ENCODE data around the gene WDFY4.

Gene WDFY4

DNA sequence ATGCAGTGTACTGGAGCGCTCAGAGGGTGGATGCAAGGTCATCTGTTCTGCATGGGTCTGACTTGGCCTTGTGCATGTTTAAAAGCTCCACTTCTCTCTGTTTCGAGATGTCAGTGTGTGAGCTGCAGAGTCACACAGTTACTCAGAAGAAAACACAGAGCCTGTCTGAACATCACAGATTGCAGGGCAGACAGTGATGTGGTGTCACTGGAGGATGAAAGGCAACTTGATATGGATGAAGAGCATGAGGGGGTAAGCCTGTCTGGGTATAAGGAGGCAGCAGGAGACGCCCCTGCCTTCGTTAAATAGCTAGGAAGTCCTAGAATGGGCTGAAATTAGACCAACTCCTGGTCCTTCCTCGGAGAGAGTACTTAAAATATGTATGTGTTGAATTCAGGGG is 322.5 kb downstream of the WDFY4 start:
- Histone ChIP-seq H4K20me1 (peaks cover 9% of the 10 kb centered on the region; the same call in 1 of the 2 replicates), H3K9ac (no peak overlapping the region), H3K27ac (no peak overlapping the region)

DNA sequence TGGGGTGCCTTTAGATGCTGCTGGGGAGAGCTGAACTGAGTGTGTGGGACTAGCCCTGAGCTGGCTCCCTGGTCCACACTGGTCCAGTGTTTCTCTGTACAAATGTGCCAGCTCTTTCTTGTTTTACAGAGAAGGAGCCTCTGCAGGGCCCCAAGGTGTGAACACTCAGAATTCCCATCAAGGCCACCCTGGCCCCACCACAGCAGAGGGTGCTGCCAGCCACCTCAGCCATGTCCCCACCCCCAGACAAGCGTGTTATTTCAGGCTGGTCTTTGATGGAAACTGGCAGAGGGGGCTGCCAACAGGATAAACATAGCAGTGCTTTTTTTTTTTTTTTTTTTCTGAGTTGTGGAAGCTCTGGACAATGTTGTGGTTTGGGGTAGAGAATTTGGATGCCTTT is 323.4 kb downstream of the WDFY4 start:
- Histone ChIP-seq H3K27me3 (no peaks in the 10 kb centered on the region), H3K4me2 (peak overlapping the region; percentile 87)

More for the DNA sequence above, 322.5 kb downstream of the WDFY4 start:
- no peaks in the 10 kb centered on the region; the same call in 1 of the 2 replicates for H3K9me3 ChIP-seq
- no peaks in the 10 kb centered on the region for H3K36me3 ChIP-seq
- peak overlapping the region; percentile 87 for H3K4me2 ChIP-seq
- TF ChIP-seq Cebpa-rat (IDR thresholded peaks at IDR 0.05): no peak
- H3K4me1 ChIP-seq: peaks cover 29% of the 10 kb centered on the region
- no peak overlapping the region for H3K4me3 ChIP-seq
- H3K27me3 ChIP-seq: no peaks in the 10 kb centered on the region

DNA sequence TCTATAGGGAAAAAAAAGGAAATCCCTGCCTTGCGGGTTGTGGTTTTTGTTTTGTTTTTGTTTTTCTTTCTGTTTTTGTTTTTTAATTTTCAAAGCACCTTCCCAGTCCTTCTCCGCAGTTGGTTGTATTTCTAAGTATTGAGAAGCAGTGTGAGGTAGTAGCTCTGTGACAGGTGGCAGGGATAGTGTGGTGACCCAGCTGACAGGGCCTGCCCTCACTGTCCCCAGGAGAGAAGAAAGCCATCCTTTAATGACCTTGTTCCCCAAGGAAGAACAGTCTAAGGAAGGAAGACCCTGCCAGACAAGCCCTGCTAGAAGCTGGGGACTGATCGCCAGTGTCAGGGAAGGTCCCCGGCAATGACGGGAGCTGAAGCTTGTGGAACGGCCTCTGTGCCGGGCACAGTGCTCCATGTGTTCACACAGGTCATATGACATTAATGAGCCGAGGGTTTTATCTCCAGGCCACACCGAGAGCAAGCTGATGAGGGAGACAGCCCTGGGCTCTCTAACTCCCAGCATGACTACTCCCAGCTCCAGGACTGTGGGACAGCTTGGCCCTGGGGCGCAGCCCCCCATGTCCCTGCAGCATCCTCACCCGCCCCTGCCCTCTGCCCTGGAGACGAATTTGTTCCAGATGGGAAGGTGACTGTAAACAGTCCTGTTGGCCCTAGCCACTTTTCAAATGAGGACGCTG is 324.0 kb downstream of the WDFY4 start:
- TF ChIP-seq Cebpa-rat (IDR thresholded peaks at IDR 0.05): no peak
- H3K4me1 ChIP-seq: peaks cover 26% of the 10 kb centered on the region
- no peaks in the 10 kb centered on the region for H3K36me3 ChIP-seq
- no peak overlapping the region for H3K27ac ChIP-seq
- no peak overlapping the region for H3K4me3 ChIP-seq
- H3K27me3 ChIP-seq: no peaks in the 10 kb centered on the region
- H3K9ac ChIP-seq: no peak overlapping the region; the same call in 1 of the 2 replicates
- peaks cover 9% of the 10 kb centered on the region; the same call in 1 of the 2 replicates for H4K20me1 ChIP-seq
- H3K9me3 ChIP-seq: no peaks in the 10 kb centered on the region; the same call in 1 of the 2 replicates
- H3K4me2 ChIP-seq: peak overlapping the region; percentile 87

More for the DNA sequence above, 323.4 kb downstream of the WDFY4 start:
- H3K4me1 ChIP-seq: peaks cover 26% of the 10 kb centered on the region
- no peak overlapping the region; the same call in 1 of the 2 replicates for H3K9ac ChIP-seq
- no peaks in the 10 kb centered on the region for H3K36me3 ChIP-seq
- no peak overlapping the region for H3K4me3 ChIP-seq
- no peaks in the 10 kb centered on the region; the same call in 1 of the 2 replicates for H3K9me3 ChIP-seq
- TF ChIP-seq Cebpa-rat (IDR thresholded peaks at IDR 0.05): no peak
- peaks cover 9% of the 10 kb centered on the region; the same call in 1 of the 2 replicates for H4K20me1 ChIP-seq
- no peak overlapping the region for H3K27ac ChIP-seq

DNA sequence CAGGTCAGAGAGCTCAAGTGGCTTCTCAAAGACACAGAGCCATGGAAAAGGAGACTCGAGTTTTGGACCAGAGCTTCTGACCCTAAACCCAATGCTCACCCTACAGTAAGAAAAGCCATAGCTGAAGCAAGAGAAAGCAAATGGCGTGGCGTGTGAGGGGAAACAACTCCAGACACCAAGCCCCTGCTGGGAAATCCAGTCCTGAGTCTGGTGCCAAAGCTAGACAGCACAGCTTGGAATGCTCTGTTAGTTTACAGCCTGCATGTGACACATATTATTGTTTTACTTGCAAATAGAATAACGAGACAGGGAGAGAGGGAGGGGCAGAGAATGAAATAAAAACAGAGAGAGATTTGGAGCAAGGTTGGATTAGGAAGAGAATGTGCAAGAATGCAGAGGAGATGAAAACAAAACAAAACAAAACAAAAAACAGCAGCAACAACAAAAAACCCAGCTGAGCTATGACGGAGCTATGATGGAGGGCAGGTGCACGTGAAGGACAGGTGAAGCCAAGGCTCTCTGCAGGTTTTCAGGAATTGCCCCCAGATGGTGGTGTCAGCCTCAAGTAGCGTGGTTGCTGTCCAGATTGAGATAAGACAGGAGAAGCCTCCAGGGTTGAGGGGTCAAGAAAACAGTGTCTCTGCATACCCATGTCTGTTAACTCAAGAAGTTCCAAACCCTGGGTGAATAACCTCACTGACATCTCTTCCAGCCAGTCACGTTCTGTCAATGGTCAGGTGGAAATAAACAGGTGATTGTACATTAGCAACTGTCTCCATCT is 324.7 kb downstream of the WDFY4 start:
- no peaks in the 10 kb centered on the region for H3K27me3 ChIP-seq

DNA sequence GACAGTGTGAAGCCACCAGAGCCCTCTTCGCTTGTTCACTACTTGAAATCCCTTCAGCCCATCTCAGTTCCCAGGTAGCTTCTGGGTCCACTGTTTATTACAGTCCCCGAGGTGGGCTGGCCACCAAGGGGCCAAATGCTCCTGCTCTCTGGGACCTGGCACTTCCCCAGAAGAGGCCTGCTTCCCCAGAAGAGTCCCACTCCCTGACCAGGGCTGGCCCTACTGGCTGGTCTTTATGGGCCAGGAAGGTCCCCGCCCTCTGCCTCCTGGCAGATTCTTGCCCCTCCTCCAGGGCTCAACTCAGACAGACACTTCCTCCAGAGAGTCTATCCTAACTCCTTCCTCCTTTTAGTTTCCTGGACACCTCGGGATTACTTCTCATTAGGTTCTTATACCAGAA is 325.6 kb downstream of the WDFY4 start:
- Histone ChIP-seq H3K9ac (no peak overlapping the region), H3K4me3 (no peak overlapping the region), H3K9me3 (no peaks in the 10 kb centered on the region), H3K36me3 (no peaks in the 10 kb centered on the region), H3K27ac (no peak overlapping the region), H3K4me1 (peaks cover 26% of the 10 kb centered on the region), H4K20me1 (peaks cover 9% of the 10 kb centered on the region; the same call in 1 of the 2 replicates), H3K4me2 (no peak overlapping the region), H3K27me3 (no peaks in the 10 kb centered on the region)
- no peak for TF ChIP-seq Cebpa-rat (IDR thresholded peaks at IDR 0.05)

More for the DNA sequence above, 324.7 kb downstream of the WDFY4 start:
- Histone ChIP-seq H4K20me1 (peaks cover 9% of the 10 kb centered on the region; the same call in 1 of the 2 replicates), H3K9ac (no peak overlapping the region), H3K4me2 (peak overlapping the region; percentile 87), H3K36me3 (no peaks in the 10 kb centered on the region), H3K4me3 (no peak overlapping the region), H3K9me3 (no peaks in the 10 kb centered on the region; the same call in 1 of the 2 replicates), H3K4me1 (peaks cover 26% of the 10 kb centered on the region), H3K27ac (no peak overlapping the region)
- TF ChIP-seq Cebpa-rat (IDR thresholded peaks at IDR 0.05): no peak

DNA sequence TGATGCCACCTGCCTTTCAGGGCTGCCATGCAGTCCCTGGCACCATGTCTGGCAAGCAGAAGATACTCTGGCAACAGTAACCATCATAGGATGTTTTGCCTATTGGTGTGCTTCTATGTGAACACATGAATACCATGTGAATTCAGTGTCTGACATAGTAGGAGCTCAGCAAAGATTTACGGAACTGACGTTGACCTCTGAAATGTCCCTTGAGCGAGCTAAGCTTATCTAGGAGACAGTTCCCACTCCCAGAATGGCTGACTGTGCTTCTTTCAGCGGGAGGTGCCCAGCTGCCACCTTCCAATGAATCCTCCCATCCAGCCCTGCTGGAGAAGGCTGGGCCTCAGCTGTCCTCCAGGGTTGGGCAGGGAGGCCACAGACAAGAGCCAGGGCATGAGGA is 326.2 kb downstream of the WDFY4 start:
- H3K9me3 ChIP-seq: no peaks in the 10 kb centered on the region
- peaks cover 9% of the 10 kb centered on the region; the same call in 1 of the 2 replicates for H4K20me1 ChIP-seq
- no peak overlapping the region for H3K4me3 ChIP-seq
- H3K36me3 ChIP-seq: no peaks in the 10 kb centered on the region
- no peak for TF ChIP-seq Cebpa-rat (IDR thresholded peaks at IDR 0.05)
- H3K9ac ChIP-seq: no peak overlapping the region
- no peaks in the 10 kb centered on the region for H3K27me3 ChIP-seq
- peaks cover 26% of the 10 kb centered on the region for H3K4me1 ChIP-seq
- no peak overlapping the region for H3K27ac ChIP-seq
- H3K4me2 ChIP-seq: no peak overlapping the region

DNA sequence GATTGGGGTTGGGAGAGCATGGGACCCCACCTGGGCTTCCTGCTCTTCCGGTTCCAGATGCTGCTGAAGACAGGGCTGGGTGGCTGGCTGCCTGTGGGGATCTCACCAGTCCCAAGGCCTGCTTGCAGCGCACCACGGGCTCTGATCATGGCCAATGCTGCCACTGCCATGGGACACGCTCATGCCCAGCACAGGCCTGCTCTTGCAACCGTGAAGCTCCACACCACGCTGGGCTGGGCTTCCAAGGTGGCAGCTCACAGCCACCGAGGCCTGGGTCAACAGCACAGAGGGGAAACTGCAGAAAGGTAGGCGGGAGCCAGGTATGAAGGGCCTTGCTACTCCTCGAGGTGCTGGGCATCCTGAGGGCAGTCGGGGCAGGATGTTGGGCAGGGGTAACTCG is 327.1 kb downstream of the WDFY4 start:
- no peak for TF ChIP-seq Cebpa-rat (IDR thresholded peaks at IDR 0.05)
- Histone ChIP-seq H3K4me1 (peaks cover 24% of the 10 kb centered on the region), H3K4me2 (no peak overlapping the region), H3K36me3 (no peaks in the 10 kb centered on the region), H3K9ac (no peak overlapping the region), H3K9me3 (no peaks in the 10 kb centered on the region), H3K27ac (no peak overlapping the region), H3K27me3 (no peaks in the 10 kb centered on the region), H3K4me3 (no peak overlapping the region), H4K20me1 (peaks cover 9% of the 10 kb centered on the region; the same call in 1 of the 2 replicates)

DNA sequence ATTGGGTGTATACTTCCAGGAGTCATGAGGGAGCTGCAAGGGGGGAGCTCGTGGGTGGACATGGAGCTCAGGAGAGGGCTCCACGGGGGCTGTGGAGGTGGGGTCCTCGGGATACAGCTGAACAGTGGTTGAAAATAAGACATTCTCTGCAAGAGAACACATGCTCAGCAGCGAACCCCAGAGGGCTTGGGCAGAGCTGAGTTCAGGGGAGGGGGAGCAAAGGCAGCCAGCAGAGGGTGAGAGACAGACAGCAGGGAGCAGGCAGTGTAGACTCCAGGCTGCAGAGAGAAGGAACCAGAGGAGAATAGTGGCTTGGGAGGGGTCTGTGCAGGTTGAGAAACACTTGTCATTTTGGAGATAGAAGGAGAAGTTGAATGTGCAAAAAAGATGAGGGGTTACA is 327.9 kb downstream of the WDFY4 start:
- no peaks in the 10 kb centered on the region for H3K36me3 ChIP-seq
- no peak overlapping the region for H3K4me2 ChIP-seq
- H3K4me1 ChIP-seq: peaks cover 15% of the 10 kb centered on the region
- H3K9me3 ChIP-seq: no peaks in the 10 kb centered on the region
- H3K27ac ChIP-seq: no peak overlapping the region
- H3K9ac ChIP-seq: no peak overlapping the region
- TF ChIP-seq Cebpa-rat (IDR thresholded peaks at IDR 0.05): no peak
- no peak overlapping the region for H3K4me3 ChIP-seq
- H3K27me3 ChIP-seq: no peaks in the 10 kb centered on the region
- peaks cover 9% of the 10 kb centered on the region; the same call in 1 of the 2 replicates for H4K20me1 ChIP-seq

DNA sequence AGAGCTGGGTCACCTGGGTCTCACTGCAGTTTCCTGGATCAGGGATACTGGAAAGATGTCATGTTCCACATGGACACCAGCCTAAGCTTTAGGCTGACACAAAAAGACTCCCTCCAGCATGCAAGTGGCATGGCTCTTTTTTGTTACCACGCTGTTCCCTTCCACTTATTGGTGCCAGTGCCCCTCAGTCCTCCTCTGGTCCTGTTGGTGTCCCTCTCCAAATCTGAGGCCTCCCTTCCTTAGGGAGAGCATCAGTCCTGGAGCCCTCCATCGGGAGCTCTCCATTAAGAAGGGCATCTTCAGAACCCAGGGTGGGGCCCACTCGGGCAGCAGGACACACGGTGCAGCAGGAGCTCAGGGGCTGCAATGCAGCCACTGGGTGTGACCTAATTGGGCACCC is 331.0 kb downstream of the WDFY4 start:
- Histone ChIP-seq H3K27me3 (no peaks in the 10 kb centered on the region), H3K9me3 (no peaks in the 10 kb centered on the region), H4K20me1 (no peaks in the 10 kb centered on the region; the same call in 1 of the 2 replicates), H3K9ac (no peak overlapping the region), H3K4me1 (no peaks in the 10 kb centered on the region), H3K27ac (no peak overlapping the region), H3K4me3 (no peak overlapping the region), H3K4me2 (no peak overlapping the region), H3K36me3 (no peaks in the 10 kb centered on the region)
- no peak for TF ChIP-seq Cebpa-rat (IDR thresholded peaks at IDR 0.05)

DNA sequence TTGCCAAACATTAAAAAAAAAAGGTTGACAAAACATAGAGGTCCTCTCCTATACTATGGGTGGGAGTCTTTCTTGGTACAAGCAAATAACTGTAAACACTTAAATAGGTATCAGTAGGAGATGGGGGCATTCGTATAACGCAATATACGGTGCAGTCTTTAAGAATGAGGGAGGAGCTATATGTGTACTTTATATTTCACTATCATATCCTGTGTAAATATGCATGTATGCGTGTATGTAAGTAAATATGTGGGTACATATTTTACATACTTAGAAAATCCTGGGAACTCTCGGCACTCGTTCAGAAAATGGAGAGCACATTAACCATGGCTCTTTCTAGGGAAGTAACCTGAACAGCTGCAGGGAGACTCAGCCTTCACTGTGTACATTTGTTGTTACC is 337.0 kb downstream of the WDFY4 start:
- Histone ChIP-seq H3K4me3 (no peak overlapping the region), H4K20me1 (no peaks in the 10 kb centered on the region), H3K9ac (no peak overlapping the region), H3K27ac (no peak overlapping the region), H3K4me2 (no peak overlapping the region), H3K4me1 (no peaks in the 10 kb centered on the region), H3K36me3 (no peaks in the 10 kb centered on the region), H3K27me3 (no peaks in the 10 kb centered on the region), H3K9me3 (no peaks in the 10 kb centered on the region)
- no peak for TF ChIP-seq Cebpa-rat (IDR thresholded peaks at IDR 0.05)

All from BLaER1 (cell line).